Stimulated activated CD4-positive, alpha-beta T cell treated with anti-CD3 and anti-CD28 coated beads, Interleukin-4, amount 100 ng/mL, for 1 hour (primary cell): ENCODE data around the gene CACNA2D3.

Source experiments
- DNase-seq: peaks from one replicate; pipeline ENCODE4 v3.0.0-alpha.2; 2020

The CACNA2D3 gene

DNA sequence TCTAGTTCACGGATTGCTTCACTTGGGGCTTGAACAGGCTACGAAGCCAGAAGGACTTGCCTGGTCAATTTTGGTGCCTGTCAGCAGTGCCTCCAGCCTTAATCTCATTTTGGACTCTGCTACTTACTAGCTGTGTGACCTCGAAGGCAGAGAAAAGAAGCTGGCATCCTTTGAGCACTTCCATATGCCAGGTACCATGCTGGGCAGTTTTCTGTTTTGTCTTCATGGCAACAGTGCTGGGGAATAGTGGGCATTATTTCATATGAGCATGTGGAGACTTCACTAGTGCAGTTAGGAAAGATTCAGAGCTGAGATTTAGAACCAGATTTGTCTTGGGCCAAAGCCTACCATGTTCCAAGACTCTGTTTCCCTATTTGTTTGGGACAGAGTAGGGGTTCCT, 713.3 kb downstream of the CACNA2D3 start:
- DNase-seq, result no peak

DNA sequence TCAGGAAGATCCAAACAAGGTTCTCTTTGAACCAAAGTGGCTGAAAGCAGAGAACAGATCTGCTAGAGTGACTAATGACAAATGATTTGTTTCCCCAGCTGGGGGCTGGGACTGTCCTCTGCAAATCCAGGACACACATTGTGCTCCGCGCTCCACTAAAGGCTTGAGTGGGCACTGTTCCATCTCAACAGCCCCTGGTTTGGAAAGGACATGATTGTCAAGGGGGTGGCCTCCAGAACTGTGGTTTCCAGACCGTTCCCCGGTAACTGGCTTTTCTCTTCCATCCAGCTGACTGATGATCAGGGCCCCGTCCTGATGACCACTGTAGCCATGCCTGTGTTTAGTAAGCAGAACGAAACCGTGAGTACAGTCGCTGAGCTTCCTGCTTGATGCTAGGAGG, 714.5 kb downstream of the CACNA2D3 start:
- no peak for DNase-seq

DNA sequence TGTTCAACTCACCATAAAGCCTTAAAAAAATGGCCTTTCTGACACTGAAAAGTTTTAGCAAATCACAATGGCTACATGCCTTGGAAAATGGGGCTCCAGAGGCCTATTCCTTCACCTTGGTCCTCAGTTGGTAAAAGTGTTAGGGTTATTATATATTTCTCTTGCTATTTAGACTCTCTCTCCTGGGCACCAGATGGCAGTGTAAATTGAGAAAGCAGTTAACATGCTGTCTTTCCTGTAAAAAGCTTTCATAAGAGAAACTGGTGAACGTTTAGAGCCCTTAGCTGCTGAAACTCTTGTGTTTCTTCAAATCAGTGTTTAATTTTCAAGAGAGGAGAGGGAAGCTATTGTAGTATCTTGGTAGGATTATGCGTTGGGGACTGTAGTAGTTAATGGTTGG, 715.6 kb downstream of the CACNA2D3 start:
- no peak for DNase-seq

DNA sequence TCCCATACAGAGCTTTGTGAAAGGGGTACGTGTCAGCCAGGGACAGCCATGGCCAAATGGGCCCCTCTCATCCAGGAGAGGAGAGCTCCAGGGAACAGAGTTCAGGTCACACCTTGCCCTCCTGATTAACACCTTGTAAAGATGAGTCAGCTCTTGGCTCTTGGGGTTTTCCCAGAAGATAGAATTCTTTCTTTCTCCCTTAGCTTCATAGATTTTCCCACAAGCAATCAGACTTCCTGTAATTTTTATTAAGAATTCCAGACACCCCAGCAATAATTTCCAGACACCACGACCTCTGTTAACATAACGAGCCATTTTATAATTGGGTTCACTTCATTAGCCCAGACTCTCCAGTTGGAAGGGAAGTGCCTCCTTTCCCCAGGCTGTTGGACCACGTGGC, 719.1 kb downstream of the CACNA2D3 start:
- DNase-seq, result no peak

DNA sequence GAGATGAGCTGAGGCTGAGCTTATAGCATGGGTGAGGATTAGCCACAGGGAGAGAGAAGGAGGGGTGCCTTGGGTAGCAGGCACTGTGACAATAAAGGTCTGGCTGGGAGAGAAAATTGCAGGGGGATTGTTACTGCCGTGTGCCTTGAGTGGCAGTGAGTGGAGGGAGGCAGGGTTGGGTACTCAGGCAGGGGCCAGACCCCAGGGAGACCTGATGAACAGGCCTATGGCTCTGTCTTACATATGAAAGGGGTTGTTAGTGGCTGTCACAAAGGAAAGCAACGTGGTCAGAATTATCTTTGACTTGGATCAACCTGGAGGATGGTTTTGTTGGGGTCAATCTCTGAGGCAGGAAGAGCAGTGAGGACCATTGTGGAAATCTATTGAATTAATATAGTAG, 721.0 kb downstream of the CACNA2D3 start:
- no peak for DNase-seq

DNA sequence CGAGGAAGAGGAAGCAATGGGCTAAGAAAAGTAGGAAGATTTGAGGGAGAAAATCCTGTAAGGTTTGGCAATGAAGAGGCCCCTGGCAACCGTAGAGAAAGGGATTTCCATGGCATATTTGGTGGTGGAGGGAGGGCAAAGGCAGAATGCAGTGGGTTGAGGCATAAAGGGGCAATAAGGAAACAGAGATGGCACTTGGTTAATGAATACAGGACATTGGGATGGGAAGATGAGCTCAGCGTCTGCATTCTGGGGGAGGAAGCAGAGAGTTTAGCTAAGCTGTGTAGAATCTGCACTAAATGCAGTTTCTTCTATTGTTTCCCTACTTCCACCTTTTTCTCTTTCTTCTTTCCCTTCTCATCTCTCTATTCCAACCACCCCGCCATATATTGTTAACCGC, 721.9 kb downstream of the CACNA2D3 start:
- no peak for DNase-seq

DNA sequence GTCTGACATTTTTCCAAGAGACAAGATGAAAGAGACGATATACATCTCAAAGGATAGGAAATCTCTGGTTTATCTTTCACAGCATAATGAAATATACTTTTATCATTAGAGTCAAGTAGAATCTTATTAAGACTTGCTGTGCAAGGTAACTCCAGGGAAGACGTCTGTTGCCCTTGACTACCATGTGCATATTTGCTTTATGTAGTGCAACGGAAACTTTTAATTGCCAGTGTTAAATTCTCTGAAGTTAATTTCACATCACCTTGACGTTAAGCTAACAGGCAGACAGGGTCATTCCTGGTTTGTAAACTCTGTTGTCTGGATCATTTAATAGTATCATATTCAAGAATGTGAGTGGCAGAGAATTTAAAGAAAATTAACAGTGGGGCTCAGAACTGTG, 722.7 kb downstream of the CACNA2D3 start:
- DNase-seq, result no peak

DNA sequence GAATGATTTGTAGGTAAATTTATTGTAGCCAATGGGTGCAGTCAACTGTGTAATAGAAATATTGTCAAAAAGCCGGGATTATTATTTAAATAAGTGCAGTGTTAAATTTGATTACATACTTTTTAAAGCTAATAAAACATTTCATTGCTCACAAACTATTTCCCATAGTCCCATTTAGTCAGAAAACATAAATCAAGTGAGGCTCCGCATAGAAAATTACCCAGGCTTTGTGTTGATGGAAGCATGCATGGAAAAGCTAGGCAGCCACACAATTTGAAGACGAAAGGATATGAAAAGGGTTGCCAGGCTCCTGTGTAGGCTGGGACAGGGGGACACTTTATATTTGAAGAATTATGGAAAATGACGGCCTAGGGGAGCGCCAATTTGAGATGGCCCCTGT, 723.2 kb downstream of the CACNA2D3 start:
- DNase-seq, result no peak

DNA sequence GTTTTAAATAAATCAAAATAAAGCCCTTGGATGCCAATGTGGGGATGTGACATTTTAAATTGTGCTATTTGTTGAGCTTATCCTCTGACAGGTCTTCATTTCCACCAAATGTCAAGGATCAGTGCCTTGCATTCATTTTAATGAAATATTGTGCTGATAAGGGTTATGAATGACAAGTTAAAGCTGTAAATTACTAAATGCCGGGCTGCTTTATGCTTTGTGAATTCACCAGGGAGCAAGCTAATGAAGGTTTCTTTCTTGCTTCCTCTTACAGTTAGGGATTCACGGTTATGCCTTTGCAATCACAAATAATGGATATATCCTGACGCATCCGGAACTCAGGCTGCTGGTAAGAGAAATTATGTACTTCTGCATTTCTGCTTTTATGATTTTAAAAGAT, 723.8 kb downstream of the CACNA2D3 start:
- DNase-seq, result no peak

DNA sequence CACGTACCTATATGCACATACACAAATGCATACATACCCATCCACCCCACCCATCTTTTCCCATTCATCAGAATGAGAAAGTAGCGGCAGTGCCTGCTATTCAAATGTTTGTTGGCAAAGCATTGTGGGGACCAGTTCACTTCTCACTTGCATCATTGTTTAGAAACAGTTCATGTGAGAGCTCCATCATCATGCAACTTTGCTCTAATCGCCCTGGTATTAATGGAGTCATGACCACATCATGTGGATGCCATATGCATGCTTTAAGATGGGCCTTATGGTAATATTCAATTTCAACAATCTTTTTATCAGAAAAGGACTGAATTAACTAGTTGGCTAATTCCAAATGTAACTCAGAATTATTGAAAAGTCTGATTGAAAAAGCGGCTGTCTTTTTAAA, 725.0 kb downstream of the CACNA2D3 start:
- no peak for DNase-seq

DNA sequence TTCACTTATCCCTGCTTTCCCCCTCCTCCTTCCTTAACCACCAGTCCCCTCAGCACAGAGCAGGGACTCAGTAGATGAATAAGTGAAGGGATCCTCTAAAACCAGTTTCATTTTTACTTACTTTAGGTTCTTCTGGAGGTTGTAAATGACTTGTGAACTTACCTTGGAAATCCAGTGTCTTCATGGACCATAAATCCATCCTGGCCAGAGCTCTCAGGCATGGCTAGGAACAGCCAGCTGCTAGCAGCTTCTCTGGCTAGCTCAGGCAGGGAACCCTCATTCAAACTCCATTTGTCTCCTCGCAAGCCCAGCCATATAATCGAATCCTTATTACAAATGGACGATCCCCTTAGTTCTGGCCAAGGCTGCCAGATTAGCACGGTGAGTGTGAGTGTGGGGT, 727.0 kb downstream of the CACNA2D3 start:
- no peak for DNase-seq

DNA sequence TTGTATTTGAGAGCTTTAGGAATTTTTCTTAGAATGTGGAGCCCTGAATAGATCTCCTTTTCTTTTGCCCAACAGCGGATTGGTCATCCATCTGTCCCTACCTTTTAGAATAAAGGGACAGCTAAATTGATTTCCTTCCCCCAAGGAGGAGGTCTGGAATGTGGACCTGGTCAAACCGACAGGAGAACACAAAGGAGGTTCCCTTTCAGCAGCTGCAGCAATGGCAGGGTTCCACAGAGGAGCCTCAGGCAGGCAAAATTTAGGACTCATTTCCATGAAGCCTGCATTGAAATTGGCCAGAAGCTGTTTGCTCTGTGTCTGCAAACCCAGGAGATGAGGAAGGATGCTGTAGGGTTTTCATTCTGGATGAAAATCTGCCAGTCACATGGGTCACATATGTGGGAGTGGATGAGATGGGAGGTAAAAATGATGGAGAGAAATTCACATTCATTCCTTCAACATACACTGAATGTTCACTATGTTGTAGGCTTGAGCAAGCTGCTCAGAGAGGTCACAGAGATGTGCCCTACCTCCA, 728.2 kb downstream of the CACNA2D3 start:
- no peak for DNase-seq

DNA sequence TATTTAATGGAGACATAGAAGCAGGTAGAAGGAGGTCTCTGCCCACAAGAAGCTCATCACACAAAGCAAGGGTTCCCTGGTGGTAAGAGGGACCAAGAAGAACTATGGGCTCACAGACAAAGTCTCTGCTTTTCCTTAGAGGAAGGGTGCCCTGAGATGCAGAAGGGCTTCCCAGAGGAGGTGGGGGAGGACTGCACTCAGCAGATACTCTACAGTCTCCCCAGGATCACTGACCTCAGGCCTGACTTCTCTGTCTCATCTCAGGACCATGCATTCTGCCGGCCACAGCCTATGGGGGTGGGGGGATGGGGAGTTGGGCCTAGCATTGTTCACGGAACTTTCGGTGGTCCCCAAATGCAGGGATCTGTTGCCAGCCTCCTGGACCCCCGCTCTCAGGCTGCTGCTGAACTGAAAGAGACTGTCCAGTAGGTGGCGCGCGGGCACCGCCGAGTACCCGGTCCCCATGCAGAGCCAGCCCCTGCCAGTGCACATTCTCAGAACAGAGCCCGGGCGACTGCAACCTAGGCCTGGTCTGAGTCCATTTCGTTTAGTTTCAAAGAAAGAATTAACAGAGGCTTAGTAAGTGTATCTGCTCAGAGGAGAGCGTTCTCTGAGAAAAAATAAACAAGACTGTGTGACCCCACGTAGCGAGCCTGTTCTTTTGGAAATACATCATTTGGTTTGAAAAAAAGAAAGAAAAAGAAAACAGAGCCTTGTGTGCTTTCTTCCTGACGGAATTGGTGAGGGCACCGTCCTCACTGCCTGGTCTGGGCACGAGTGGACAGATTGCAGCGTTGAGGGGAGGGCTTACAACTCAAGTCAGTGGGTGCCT, 731.4 kb downstream of the CACNA2D3 start:
- DNase-seq, result peak; percentile 30

DNA sequence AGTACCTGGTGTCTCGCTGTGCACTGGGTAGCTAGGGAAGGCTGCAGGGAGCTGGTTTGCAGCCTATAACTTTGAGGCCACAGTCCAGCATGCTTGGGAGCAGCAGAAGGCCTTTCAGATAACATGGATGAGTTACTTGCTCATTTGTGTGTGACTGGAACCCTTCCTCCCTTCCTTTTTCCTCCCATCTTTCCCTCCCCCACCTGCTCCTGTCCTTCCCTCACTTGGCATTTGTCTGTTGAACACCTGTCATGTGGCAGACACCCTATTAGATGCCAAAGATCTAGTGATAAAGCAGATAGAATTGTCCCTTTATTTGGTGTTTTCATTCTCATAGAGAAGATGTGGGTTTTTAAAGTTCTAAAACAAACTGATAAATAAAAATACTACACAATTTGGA, 733.9 kb downstream of the CACNA2D3 start:
- DNase-seq, result no peak

DNA sequence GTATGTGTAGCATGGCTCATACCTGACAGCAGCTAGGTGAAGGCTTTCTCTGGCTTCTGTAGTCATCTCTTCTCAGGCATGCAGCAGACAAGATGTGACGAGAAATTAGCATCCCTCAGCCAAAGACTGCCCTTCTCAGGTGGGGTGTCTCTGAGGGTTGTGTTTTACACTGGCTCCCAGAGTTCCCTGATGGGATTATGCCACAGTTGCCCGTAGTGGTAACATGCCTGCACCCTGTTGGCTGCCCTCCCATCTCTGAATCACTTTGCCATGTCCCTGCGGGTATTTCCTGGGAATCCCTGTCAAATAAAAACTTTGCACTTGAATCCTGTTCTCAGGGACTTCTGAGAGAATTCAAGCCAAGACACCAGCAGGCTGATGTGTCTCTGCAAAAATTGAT, 735.0 kb downstream of the CACNA2D3 start:
- no peak for DNase-seq

DNA sequence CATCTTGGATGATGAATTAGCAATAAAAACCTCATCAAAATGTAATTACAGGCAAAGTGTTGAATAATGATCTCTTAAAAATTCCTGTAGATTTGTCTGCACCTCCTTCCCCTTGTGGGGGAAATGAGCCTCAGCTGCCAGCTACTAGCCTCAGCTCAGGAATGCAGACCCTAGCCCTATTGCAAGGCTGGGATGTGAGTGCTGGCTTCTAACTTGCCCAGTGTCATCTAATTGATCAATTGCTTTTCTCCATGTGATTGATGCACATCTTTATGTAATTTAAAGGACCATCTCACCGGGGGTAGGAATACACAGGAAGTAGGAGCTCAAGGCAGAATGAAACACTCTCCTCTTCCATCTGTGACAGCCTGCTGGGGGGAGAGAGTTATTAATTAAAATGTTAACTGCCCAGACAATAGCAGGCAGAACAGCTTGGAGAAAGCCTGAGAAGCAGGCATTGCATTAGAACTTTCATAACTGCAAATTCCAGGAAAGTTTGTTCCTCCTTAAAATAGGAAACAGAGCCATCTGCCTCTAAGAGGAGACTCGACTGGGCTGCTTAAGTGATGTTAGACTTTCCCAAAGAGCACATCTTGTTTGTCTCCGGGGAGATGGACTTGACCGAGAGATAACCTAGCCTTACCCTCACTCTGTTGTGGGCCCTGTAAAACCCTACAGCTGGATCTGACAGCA, 735.9 kb downstream of the CACNA2D3 start:
- no peak for DNase-seq

DNA sequence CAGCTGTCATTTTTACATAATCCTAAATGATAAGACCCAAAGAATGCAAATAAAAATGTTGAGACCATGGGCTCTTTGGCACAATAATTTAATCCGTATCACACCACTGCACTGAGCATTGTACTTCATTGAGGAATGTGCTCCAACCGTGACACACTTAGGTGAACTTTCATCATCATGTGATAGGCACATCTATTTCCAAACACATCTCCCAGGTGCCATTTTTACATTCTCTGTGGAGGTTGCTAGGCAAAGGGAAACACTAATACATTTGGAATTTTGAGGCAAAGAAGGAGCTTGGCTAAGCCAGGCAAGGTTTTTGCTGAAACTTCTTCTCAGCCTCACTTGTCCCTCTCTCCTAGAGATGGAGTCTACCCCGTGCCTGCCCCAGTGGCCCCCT, 736.8 kb downstream of the CACNA2D3 start:
- DNase-seq, result no peak

DNA sequence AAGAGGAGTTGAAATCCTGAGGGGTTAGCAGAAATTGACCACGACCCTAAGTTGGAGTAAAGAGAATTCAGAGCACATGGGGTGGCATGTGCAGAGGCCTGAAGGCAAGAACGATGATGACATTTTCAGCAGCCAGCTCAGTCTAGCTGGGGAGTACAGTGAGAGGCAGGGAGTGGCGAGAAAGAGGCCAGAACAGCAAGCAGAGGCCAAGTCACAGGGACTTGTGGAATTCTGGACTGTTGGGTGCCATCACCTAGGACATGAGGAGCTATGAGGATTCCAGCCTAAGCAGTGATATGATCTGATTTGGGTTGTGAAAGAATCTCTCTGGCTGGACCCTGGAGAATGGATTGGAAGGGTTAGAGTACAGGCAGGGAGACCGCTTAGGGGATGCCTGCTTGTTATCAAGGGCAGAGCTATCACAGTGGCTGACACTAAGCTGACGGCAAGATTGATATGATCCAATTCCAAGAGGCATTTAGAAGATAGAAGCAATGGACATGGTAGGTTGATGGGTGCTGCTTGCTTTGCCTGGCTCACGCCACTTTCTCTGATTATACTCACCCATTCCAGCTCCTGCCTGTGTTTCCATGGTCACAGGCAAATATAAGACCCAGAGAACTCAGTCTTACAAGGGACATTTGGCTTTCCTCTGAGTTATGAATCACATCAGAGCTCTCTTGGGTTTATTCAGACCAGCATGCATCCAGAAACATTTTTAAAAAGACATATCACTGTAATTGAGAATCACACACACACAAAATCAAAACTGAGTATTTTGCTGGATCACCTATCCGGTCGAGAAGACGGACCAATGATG, 739.1 kb downstream of the CACNA2D3 start:
- DNase-seq, result no peak

DNA sequence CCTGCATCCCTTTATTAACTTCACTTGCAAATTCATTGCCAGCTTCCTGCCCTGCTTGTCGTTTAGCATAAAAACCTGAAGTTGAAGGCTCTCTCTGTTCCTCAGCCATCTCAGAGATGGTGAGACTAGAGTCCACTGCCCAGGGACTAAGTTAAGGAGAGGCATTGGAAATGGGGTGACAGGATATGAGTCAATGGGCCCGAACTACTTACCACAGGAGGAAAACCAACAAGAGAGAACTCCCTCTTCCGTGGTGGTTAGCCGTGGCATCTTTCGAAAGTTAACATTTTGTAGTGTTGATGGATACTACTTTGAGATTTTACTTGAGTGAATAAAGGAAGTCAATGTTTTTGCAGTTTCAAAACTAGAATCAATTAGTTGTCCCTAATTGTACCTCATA, 740.2 kb downstream of the CACNA2D3 start:
- DNase-seq, result no peak

DNA sequence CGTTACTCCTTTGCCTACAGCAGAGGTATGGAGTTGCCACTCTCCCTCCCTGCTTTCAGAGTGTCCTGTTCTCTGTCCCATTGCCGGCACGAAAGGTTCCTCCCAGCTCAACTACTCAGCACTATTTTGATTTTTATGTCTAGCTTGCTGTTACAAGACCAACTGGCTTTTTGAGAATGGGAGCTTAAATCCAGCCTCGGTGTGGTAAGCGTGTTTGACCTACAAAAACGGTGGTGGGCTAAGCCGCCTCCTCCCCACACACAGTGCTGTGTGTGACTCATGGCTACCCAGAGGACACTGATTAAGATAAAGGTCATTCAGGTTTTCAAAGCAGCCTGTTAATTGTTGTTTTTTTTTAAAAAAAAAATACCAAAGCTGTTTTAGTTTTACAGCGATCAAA, 741.0 kb downstream of the CACNA2D3 start:
- no peak for DNase-seq

DNA sequence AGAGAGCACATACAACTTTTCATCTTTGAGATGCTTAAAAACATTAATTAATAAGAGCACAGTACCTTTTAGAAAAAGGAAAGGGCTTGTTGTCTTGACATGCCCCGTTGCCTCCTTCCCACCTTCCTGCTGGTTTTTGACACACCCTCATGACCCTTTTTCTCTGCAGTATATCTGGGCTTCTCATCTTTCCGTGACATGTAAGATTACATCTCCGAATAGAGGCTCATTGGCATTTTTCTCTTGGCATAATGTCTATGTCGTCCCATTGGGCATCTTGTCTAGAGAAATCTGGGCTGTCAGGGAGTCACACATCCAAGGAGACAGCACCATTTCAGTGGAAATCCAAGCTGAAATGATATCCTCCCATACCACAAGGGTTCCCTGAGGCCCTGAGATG, 741.4 kb downstream of the CACNA2D3 start:
- DNase-seq, result no peak

DNA sequence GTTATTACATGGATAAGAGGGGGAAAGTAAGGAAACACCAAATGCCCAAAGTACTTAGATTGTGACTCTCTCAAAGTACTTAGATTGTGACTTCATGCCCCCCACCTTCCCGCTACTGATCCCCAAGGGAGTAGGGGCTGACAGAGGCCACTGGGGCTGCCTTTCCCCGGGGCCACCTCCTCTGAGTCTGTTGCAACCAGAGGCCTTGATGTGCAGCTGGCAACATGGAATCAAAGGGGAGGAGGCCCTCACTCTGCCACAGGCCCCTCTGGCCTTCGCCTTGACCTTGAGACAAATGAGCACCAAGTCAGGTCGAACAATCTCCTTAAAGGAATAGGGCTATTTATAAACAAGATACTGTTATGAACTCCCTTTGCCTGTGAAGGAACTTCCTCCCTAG, 743.0 kb downstream of the CACNA2D3 start:
- DNase-seq, result no peak

DNA sequence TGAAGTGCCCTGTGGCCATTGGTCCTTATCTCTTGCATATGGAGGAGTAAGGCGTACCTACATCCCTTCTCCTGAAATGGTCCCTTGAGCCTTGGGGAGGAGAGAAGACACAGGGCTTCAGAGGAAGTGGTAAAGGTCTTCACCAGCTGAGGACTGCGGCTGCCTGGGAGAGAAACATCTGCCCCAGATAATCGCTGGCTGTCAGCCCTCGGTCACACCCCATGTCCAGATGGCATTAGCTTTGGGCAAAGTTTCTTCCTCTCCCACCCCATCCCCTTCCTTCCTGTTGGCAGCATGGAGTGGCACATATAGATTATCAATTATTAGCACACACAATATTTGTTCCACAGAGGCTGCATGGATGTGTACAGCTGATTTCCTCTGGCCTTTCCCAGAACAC, 743.9 kb downstream of the CACNA2D3 start:
- DNase-seq, result no peak

DNA sequence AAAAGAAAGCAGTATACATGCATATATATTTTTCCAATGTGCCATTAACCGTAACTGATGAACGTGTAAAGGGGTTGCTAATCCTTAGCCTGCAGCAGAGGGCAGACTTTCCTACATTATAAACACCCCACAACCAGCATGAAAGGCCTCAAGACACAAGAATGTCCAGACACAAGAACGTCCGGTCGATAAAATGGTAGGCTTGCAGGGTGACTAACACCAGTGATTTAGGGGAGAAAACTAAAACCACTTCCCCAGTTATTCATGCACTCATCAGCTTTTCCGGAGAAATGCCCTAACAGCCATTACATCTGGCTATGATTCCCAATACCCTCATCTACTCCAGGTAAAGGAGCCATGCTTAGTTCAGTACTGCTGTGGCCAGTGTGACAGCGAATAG, 748.1 kb downstream of the CACNA2D3 start:
- DNase-seq, result no peak
